ENCODE data around the gene LEMD3. TPM values are rescaled to one million over a fixed set of nuclear protein-coding genes. Genes with fewer than 3 reads are reported as not detected.

LEMD3 gene
- total and polyA plus RNA-seq, 2 donors from 2014 or later: 7.5 to 31.8 TPM

DNA sequence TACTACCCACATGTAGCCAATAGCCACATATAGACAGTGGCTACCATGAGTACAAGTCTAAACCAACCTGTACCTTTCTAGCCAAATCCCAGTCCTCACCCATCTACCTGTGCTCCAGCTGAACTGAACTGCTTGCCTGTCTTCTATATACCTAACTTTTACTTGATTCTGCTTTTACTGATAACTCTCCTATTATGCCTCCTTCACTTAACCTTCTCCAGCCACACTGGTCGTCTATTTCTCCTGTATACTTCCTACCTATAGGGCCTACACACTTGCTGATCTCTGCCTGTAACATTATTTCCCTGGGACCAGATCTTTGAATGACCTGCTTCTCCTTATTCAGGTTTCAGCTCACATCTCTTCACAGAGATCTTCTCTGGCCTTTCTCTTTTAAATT, 83.1 kb downstream of the LEMD3 start:
- no peak overlapping the region for H3K27ac ChIP-seq (ENCODE audit: low read depth in 2 of 2, low read length in 2 of 2)
- H3K9me3 ChIP-seq (ENCODE audit: control insufficient read depth in 2 of 3, insufficient read depth in 1 of 3, low read length in 3 of 3): no peaks in the 10 kb centered on the region
- H3K36me3 ChIP-seq (ENCODE audit: control insufficient read depth in 2 of 3, insufficient read depth in 3 of 3, low read length in 3 of 3): no peaks in the 10 kb centered on the region
- no peak overlapping the region for H3K9ac ChIP-seq (ENCODE audit: low read length in 3 of 3)
- H3K4me1 ChIP-seq (ENCODE audit: control insufficient read depth in 2 of 3, insufficient read depth in 2 of 3, low read depth in 1 of 3, low read length in 3 of 3): no peaks in the 10 kb centered on the region
- H3K4me3 ChIP-seq (ENCODE audit: low read length in 3 of 3): no peak overlapping the region
- no peaks in the 10 kb centered on the region for H3K27me3 ChIP-seq (ENCODE audit: control insufficient read depth, insufficient read depth, low read length)
- no peak for FAIRE-seq
- intact Hi-C loops (cut with DNase I): no loop called here
- DNase-seq: no peak
- no peak for TF ChIP-seq CTCF (IDR thresholded peaks at IDR 0.05; ENCODE audit: borderline replicate concordance, extremely low read depth, insufficient read depth)

- Histone ChIP-seq H3K4me3 (ENCODE audit: low read length in 3 of 3) (no peak overlapping the region), H3K27me3 (ENCODE audit: control insufficient read depth, insufficient read depth, low read length) (no peaks in the 10 kb centered on the region), H3K36me3 (ENCODE audit: control insufficient read depth in 2 of 3, insufficient read depth in 3 of 3, low read length in 3 of 3) (no peaks in the 10 kb centered on the region), H3K4me1 (ENCODE audit: control insufficient read depth in 2 of 3, insufficient read depth in 2 of 3, low read depth in 1 of 3, low read length in 3 of 3) (no peaks in the 10 kb centered on the region), H3K9me3 (ENCODE audit: control insufficient read depth in 2 of 3, insufficient read depth in 1 of 3, low read length in 3 of 3) (no peaks in the 10 kb centered on the region), H3K9ac (ENCODE audit: low read length in 3 of 3) (no peak overlapping the region), H3K27ac (ENCODE audit: low read depth in 2 of 2, low read length in 2 of 2) (no peak overlapping the region)
- TF ChIP-seq CTCF (IDR thresholded peaks at IDR 0.05; ENCODE audit: borderline replicate concordance, extremely low read depth, insufficient read depth): no peak
- DNase-seq (no peak), FAIRE-seq (no peak)
- intact Hi-C loops (cut with DNase I): no loop called here
Observed at GRCh38 chr12:65257986-65258385, 88.6 kb downstream of the LEMD3 start.

DNA sequence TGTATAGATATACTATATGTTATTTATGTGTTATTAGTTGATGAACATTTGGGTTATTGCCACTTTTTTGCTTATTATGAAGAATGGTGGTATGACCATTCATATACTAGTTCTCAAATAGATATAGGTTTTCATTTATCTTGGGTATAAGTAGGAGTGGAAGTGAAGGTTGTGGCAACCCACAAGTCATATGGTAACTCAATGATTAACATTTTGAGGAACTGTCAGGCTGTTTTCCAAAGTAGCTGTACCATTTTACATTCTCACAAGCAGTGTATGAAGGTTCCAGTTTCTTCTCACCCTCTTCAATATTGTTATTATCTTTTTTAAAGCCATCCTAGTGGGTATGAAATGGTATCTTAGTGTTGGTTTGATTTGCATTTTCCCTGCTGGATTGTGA, 90.1 kb downstream of the LEMD3 start:
- H3K27me3 ChIP-seq (ENCODE audit: control insufficient read depth, insufficient read depth, low read length): no peaks in the 10 kb centered on the region
- H3K9me3 ChIP-seq (ENCODE audit: control insufficient read depth in 2 of 3, insufficient read depth in 1 of 3, low read length in 3 of 3): no peaks in the 10 kb centered on the region
- no peak for FAIRE-seq
- H3K9ac ChIP-seq (ENCODE audit: low read length in 3 of 3): no peak overlapping the region
- H3K27ac ChIP-seq (ENCODE audit: low read depth in 2 of 2, low read length in 2 of 2): no peak overlapping the region
- H3K36me3 ChIP-seq (ENCODE audit: control insufficient read depth in 2 of 3, insufficient read depth in 3 of 3, low read length in 3 of 3): no peaks in the 10 kb centered on the region
- no peak for DNase-seq
- no peak overlapping the region for H3K4me3 ChIP-seq (ENCODE audit: low read length in 3 of 3)
- H3K4me1 ChIP-seq (ENCODE audit: control insufficient read depth in 2 of 3, insufficient read depth in 2 of 3, low read depth in 1 of 3, low read length in 3 of 3): no peaks in the 10 kb centered on the region
- TF ChIP-seq CTCF (IDR thresholded peaks at IDR 0.05; ENCODE audit: borderline replicate concordance, extremely low read depth, insufficient read depth): no peak
- intact Hi-C loops (cut with DNase I): no loop called here

GRCh38 chr12:65263777-65264176, 94.4 kb downstream of the LEMD3 start:
- intact Hi-C loops (cut with DNase I): no loop called here
- Histone ChIP-seq H3K27me3 (ENCODE audit: control insufficient read depth, insufficient read depth, low read length) (no peaks in the 10 kb centered on the region), H3K27ac (ENCODE audit: low read depth in 2 of 2, low read length in 2 of 2) (no peak overlapping the region), H3K4me3 (ENCODE audit: low read length in 3 of 3) (no peak overlapping the region), H3K4me1 (ENCODE audit: control insufficient read depth in 2 of 3, insufficient read depth in 2 of 3, low read depth in 1 of 3, low read length in 3 of 3) (no peaks in the 10 kb centered on the region), H3K9me3 (ENCODE audit: control insufficient read depth in 2 of 3, insufficient read depth in 1 of 3, low read length in 3 of 3) (no peaks in the 10 kb centered on the region), H3K36me3 (ENCODE audit: control insufficient read depth in 2 of 3, insufficient read depth in 3 of 3, low read length in 3 of 3) (no peaks in the 10 kb centered on the region), H3K9ac (ENCODE audit: low read length in 3 of 3) (no peak overlapping the region)
- FAIRE-seq (no peak), DNase-seq (no peak)
- no peak for TF ChIP-seq CTCF (IDR thresholded peaks at IDR 0.05; ENCODE audit: borderline replicate concordance, extremely low read depth, insufficient read depth)

Measured in kidney (tissue), 14 donors.